Neuronal stem cell (in vitro differentiated cells): ENCODE results near the gene AKR1E2.

Experiments
- DNase-seq: peaks from one replicate; pipeline ENCODE4 v3.0.0-alpha.2; 2013; ENCODE audit warnings: low spot score
- H2AFZ ChIP-seq: one replicate; pipeline ENCODE4 v1.6.1; 2013; ENCODE audit warnings: mild to moderate bottlenecking, low read length, inconsistent platforms
- H2AK5ac ChIP-seq: 2 replicates; pipeline ENCODE4 v1.6.1; 2013; ENCODE audit warnings: low read depth, mild to moderate bottlenecking, inconsistent platforms, low read length, moderate library complexity, mixed read lengths
- H2BK120ac ChIP-seq: 2 replicates; pipeline ENCODE4 v1.6.1; 2013; ENCODE audit warnings: low read depth, mild to moderate bottlenecking, inconsistent platforms, low read length, moderate library complexity, mixed read lengths
- H2BK12ac ChIP-seq: one replicate; pipeline ENCODE4 v1.6.1; 2013; ENCODE audit warnings: low read length, inconsistent platforms
- H2BK15ac ChIP-seq: 2 replicates; pipeline ENCODE4 v1.6.1; 2013; ENCODE audit warnings: mild to moderate bottlenecking, low read length, inconsistent platforms, mixed read lengths
- H2BK5ac ChIP-seq: one replicate; pipeline ENCODE4 v1.6.1; 2013; ENCODE audit warnings: inconsistent platforms, mild to moderate bottlenecking, low read length, moderate library complexity
- H3K14ac ChIP-seq: one replicate; pipeline ENCODE4 v1.6.1; 2013; ENCODE audit warnings: low read length, inconsistent platforms
- H3K18ac ChIP-seq: 2 replicates; pipeline ENCODE4 v1.6.1; 2013; ENCODE audit warnings: low read length, inconsistent platforms
- H3K23ac ChIP-seq: 2 replicates; pipeline ENCODE4 v1.6.1; 2013; ENCODE audit warnings: low read depth, mild to moderate bottlenecking, mixed read lengths, low read length, inconsistent platforms; ENCODE audit not compliant: poor library complexity
- H3K27ac ChIP-seq: replicated peaks from 3 replicates; pipeline ENCODE4 v1.5.1; 2013; ENCODE audit warnings: low read length, inconsistent platforms
- H3K27me3 ChIP-seq, 3 experiments: 2 replicates each; pipeline ENCODE4 v1.6.1; 2013; ENCODE audit warnings: low read length in 3 of 3, mild to moderate bottlenecking in 2 of 3, inconsistent platforms in 1 of 3, low read depth in 1 of 3, mixed read lengths in 1 of 3, moderate library complexity in 1 of 3; ENCODE audit not compliant: control insufficient read depth in 3 of 3, insufficient read depth in 3 of 3
- H3K36me3 ChIP-seq, 2 donors: replicated peaks in 1 of 2; 2 replicates each; pipeline ENCODE4 v1.6.1; 2013; ENCODE audit warnings: low read length in 2 of 2; ENCODE audit not compliant: control insufficient read depth in 2 of 2, insufficient read depth in 2 of 2
- H3K4ac ChIP-seq: 2 replicates; pipeline ENCODE4 v1.6.1; 2013; ENCODE audit warnings: inconsistent platforms, mild to moderate bottlenecking, low read length, moderate library complexity
- H3K4me1 ChIP-seq, 2 donors: 1 replicate in 1 of 2; 2 replicates in 1 of 2; pipeline ENCODE4 v1.6.1; 2013; ENCODE audit warnings: low read length in 2 of 2, low read depth in 1 of 2; ENCODE audit not compliant: control insufficient read depth in 2 of 2, insufficient read depth in 1 of 2
- H3K4me2 ChIP-seq: one replicate; pipeline ENCODE4 v1.6.1; 2013; ENCODE audit warnings: mild to moderate bottlenecking, low read length, inconsistent platforms; ENCODE audit not compliant: insufficient read depth, poor library complexity, severe bottlenecking
- H3K4me3 ChIP-seq, 2 donors: 2 replicates each; pipeline ENCODE4 v1.5.1; 2013; ENCODE audit warnings: low read length in 2 of 2, mild to moderate bottlenecking in 2 of 2, inconsistent platforms in 1 of 2, moderate library complexity in 1 of 2
- H3K79me1 ChIP-seq: one replicate; pipeline ENCODE4 v1.6.1; 2013; ENCODE audit warnings: low read depth, mild to moderate bottlenecking, inconsistent platforms, low read length, moderate library complexity
- H3K9ac ChIP-seq: one replicate; pipeline ENCODE4 v1.6.1; 2013; ENCODE audit warnings: mild to moderate bottlenecking, low read depth, low read length, inconsistent platforms; ENCODE audit not compliant: poor library complexity
- H3K9me3 ChIP-seq, 2 donors: replicated peaks in 1 of 2; 2 replicates each; pipeline versions ENCODE3 to v1.6.1; 2013; ENCODE audit warnings: low read length in 2 of 2, mild to moderate bottlenecking in 2 of 2, inconsistent platforms in 1 of 2, low read depth in 1 of 2, mixed read lengths in 1 of 2, moderate library complexity in 1 of 2; ENCODE audit not compliant: control insufficient read depth in 2 of 2, insufficient read depth in 1 of 2
- H4K8ac ChIP-seq: one replicate; pipeline ENCODE4 v1.6.1; 2013; ENCODE audit warnings: low read depth, mild to moderate bottlenecking, inconsistent platforms, low read length, moderate library complexity
- H4K91ac ChIP-seq: one replicate; pipeline ENCODE4 v1.6.1; 2013; ENCODE audit warnings: low read length, low read depth, mild to moderate bottlenecking, inconsistent platforms; ENCODE audit not compliant: poor library complexity
- WGBS, 2 donors: extraction: QIAGEN DNeasy Blood & Tissue Kit; methylation state at CpG; one replicate each; pipeline ENCODE4 v1.1.7; 2013; ENCODE audit warnings: missing lambda C conversion rate in 2 of 2, mixed read lengths in 1 of 2; ENCODE audit not compliant: insufficient read length in 2 of 2, insufficient replicate concordance in 1 of 2; ENCODE audit errors: extremely low coverage in 2 of 2; 5-methylcytosine and 5-hydroxymethylcytosine counted together

Gene AKR1E2

DNA sequence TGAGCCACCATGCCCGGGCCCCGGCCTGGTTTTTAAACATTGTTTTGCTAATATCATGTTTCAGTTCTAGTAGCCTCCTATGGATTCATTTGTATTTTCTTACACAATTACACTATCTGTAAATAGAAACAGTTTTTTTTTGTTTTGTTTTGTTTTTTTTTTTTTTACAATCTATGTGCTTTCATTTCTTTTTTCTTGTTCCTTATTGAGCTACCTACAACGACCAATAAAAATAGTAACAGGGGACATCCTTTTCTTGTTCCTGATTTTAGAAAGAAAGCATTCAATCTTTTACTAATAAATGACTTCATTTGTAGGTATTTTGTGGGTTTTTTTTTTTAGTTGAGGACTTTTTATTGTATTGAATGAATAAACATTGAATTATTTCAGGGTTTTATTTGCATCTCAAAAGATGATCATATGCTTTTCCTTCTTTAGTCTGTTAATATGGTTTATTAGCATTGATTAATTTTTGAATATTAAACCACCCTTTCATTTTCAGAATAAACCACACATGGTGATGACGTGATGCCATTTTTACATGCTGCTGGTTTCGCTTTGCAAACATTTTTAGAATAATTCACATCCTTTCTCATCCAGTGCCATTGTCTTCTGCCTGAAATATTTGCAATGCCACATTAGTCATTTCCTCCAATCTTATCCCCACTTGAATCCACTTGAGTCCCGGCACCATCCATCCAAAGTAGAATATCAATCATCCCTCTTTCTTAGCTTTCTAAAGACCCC is 18.1 kb upstream of the AKR1E2 start:
- no peak for DNase-seq
- H2AFZ ChIP-seq: no peak overlapping the region
- H3K23ac ChIP-seq: no peak overlapping the region
- no peak overlapping the region for H3K4me3 ChIP-seq
- H3K27ac ChIP-seq: no peak overlapping the region
- H2BK15ac ChIP-seq: no peak overlapping the region
- no peaks in the 10 kb centered on the region for H3K4me1 ChIP-seq
- H3K18ac ChIP-seq: no peak overlapping the region
- no peak overlapping the region for H2AK5ac ChIP-seq
- H3K27me3 ChIP-seq: no peaks in the 10 kb centered on the region
- WGBS, 2 donors: no CpG with 5 or more reads among the region's 6 CpGs
- H3K36me3 ChIP-seq: no peaks in the 10 kb centered on the region
- H3K4me2 ChIP-seq: no peak overlapping the region
- no peak overlapping the region for H2BK120ac ChIP-seq
- H3K14ac ChIP-seq: no peak overlapping the region
- H4K91ac ChIP-seq: no peak overlapping the region
- no peaks in the 10 kb centered on the region for H3K9me3 ChIP-seq
- no peak overlapping the region for H4K8ac ChIP-seq
- H3K4ac ChIP-seq: no peak overlapping the region
- no peak overlapping the region for H2BK12ac ChIP-seq
- no peak overlapping the region for H3K9ac ChIP-seq
- H2BK5ac ChIP-seq: no peak overlapping the region
- H3K79me1 ChIP-seq: no peaks in the 10 kb centered on the region

DNA sequence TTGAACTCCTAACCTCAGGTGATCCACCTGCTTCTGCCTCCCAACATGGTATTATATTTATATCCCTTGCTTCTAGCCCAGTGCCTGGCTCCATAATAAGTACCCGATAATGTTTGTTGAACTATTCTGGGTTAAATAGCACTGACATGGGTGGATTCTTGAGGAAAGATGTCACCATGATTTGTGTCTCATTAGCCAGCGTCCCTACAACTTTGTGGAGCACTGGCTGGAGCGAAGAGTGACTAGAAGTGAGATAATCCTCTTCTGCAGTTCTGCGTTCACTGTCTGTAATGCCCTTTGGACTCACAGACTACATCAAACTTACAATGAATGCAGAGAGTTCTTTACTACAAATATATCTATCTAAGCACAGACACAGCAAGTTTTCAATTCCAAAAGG is 16.9 kb upstream of the AKR1E2 start:
- H3K9me3 ChIP-seq: no peaks in the 10 kb centered on the region
- no peak overlapping the region for H3K27ac ChIP-seq
- no peak for DNase-seq
- H3K18ac ChIP-seq: no peak overlapping the region
- H3K4me2 ChIP-seq: no peak overlapping the region
- H4K91ac ChIP-seq: no peak overlapping the region
- no peak overlapping the region for H2BK5ac ChIP-seq
- no CpG with 5 or more reads among the region's 4 CpGs for WGBS, 2 donors
- no peak overlapping the region for H4K8ac ChIP-seq
- H2AFZ ChIP-seq: no peak overlapping the region
- no peak overlapping the region for H3K4ac ChIP-seq
- no peak overlapping the region for H2BK120ac ChIP-seq
- H3K79me1 ChIP-seq: no peaks in the 10 kb centered on the region
- no peak overlapping the region for H2BK12ac ChIP-seq
- no peak overlapping the region for H2AK5ac ChIP-seq
- no peak overlapping the region for H3K4me3 ChIP-seq
- no peak overlapping the region for H3K9ac ChIP-seq
- H3K27me3 ChIP-seq: no peaks in the 10 kb centered on the region
- no peaks in the 10 kb centered on the region for H3K4me1 ChIP-seq
- H3K36me3 ChIP-seq: no peaks in the 10 kb centered on the region
- H3K23ac ChIP-seq: no peak overlapping the region
- no peak overlapping the region for H3K14ac ChIP-seq
- no peak overlapping the region for H2BK15ac ChIP-seq

DNA sequence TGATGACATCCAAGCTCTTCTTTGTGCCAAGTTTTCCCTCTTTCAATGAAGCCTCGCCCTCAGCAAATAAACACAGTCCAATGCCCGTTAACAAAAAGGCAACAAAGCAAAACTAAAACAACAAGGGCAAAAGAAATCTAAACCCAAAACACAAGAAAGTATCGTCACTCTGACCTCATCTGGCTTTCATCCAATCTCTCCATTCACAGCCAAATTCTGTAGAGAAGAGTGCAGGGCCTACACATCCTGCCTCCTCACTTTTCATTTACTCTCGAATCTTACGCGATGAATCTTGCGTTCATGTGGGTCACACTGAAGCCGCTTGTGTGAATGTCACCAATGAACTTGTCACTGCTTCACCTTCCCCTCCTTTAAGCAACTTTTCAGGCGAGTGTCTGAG is 15.9 kb upstream of the AKR1E2 start:
- Histone ChIP-seq H2BK12ac (no peak overlapping the region), H4K8ac (no peak overlapping the region), H2AK5ac (no peak overlapping the region), H2BK15ac (no peak overlapping the region), H3K9me3 (no peaks in the 10 kb centered on the region), H2BK5ac (no peak overlapping the region), H3K23ac (no peak overlapping the region), H3K36me3 (no peaks in the 10 kb centered on the region), H3K18ac (no peak overlapping the region), H3K4me1 (no peaks in the 10 kb centered on the region), H2BK120ac (no peak overlapping the region), H2AFZ (no peak overlapping the region), H3K27ac (no peak overlapping the region), H3K9ac (no peak overlapping the region), H3K4me3 (no peak overlapping the region), H3K14ac (no peak overlapping the region), H3K4ac (no peak overlapping the region), H3K79me1 (no peaks in the 10 kb centered on the region), H3K4me2 (no peak overlapping the region), H4K91ac (no peak overlapping the region), H3K27me3 (no peaks in the 10 kb centered on the region)
- WGBS, 2 donors: no CpG with 5 or more reads among the region's 9 CpGs
- no peak for DNase-seq

DNA sequence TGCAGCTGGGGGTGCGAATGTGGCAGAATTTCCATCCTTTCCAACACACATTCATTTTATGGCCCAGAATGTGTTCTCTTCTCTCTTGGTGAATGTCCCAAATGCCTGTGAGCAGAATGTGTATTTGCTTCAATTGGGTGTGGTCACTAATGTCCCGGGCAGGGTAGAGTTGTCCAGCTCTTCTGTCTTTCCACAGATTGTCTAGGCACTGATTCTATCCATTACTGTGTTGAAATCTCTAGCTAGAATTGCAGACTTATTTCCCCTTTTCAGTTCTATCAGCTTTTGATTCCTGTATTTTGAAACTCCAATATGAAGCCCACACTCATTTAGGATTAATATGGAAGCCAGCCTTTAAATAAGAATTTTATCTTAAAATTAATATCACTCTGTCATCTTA is 14.0 kb upstream of the AKR1E2 start:
- Histone ChIP-seq H3K23ac (no peak overlapping the region), H3K79me1 (no peaks in the 10 kb centered on the region), H2BK15ac (no peak overlapping the region), H3K4ac (no peak overlapping the region), H3K4me1 (no peaks in the 10 kb centered on the region), H3K36me3 (no peaks in the 10 kb centered on the region), H3K14ac (no peak overlapping the region), H3K27me3 (no peaks in the 10 kb centered on the region), H2BK120ac (no peak overlapping the region), H4K8ac (no peak overlapping the region), H4K91ac (no peak overlapping the region), H2AFZ (no peak overlapping the region), H2BK12ac (no peak overlapping the region), H3K4me3 (no peak overlapping the region), H3K4me2 (no peak overlapping the region), H2BK5ac (no peak overlapping the region), H3K9ac (no peak overlapping the region), H3K9me3 (no peaks in the 10 kb centered on the region), H2AK5ac (no peak overlapping the region), H3K27ac (no peak overlapping the region), H3K18ac (no peak overlapping the region)
- no CpG with 5 or more reads among the region's 2 CpGs for WGBS, 2 donors
- DNase-seq: no peak
